Esophagus muscularis mucosa (tissue), 4 donors: ENCODE data around the gene MSI2. TPM values are rescaled to one million over a fixed set of nuclear protein-coding genes. Genes with fewer than 3 reads are reported as not detected.

Source experiments
- DNase-seq: peaks from one replicate; pipeline ENCODE4 v3.0.0-alpha.2; 2017; ENCODE audit errors: extremely low spot score
- H3K27ac ChIP-seq, 4 donors: fragments of 200-600 bp; sonication (generic); replicated peaks in 1 of 4; 1 replicate in 3 of 4; 2 replicates in 1 of 4; pipeline ENCODE4 v1.5.1; 2016 to 2019; ENCODE audit warnings: mild to moderate bottlenecking in 1 of 4
- H3K27me3 ChIP-seq, 4 donors: fragments of 200-600 bp; sonication (generic); one replicate each; pipeline versions ENCODE4 v1.5.1 to v1.6.0; 2016 to 2019
- H3K36me3 ChIP-seq, 4 donors: fragments of 200-600 bp; sonication (generic); one replicate each; pipeline ENCODE4 v1.5.1; 2016 to 2019
- H3K4me1 ChIP-seq, 4 donors: fragments of 200-600 bp; sonication (generic); one replicate each; pipeline ENCODE4 v1.5.1; 2016 to 2019
- H3K4me3 ChIP-seq, 4 donors: fragments of 200-600 bp; sonication (generic); 1 replicate in 2 of 4; 2 replicates in 2 of 4; pipeline ENCODE4 v1.5.1; 2016 to 2019; ENCODE audit warnings: mild to moderate bottlenecking in 4 of 4, moderate library complexity in 1 of 4
- H3K9me3 ChIP-seq, 4 donors: fragments of 200-600 bp; sonication (generic); 1 replicate in 3 of 4; 2 replicates in 1 of 4; pipeline ENCODE4 v1.5.1; 2016 to 2019
- EP300 ChIP-seq: sonication (generic); formaldehyde crosslinking; IDR thresholded peaks from one replicate; pipeline ENCODE4 v1.6.1; 2017; ENCODE audit warnings: antibody characterized with exemption
- POLR2A ChIP-seq: fragments of 450-650 bp; IDR thresholded peaks from one replicate; pipeline ENCODE4 v1.6.1; 2017; ENCODE audit warnings: antibody characterized with exemption, moderate library complexity, mild to moderate bottlenecking, low read depth
- POLR2AphosphoS5 ChIP-seq, 2 donors: sonication (generic); formaldehyde crosslinking; IDR thresholded peaks; one replicate each; pipeline ENCODE4 v1.6.1; 2017; ENCODE audit warnings: antibody characterized with exemption in 2 of 2
- WGBS: methylation state at CpG from one replicate; pipeline ENCODE4 v1.1.5; 2018; 5-methylcytosine and 5-hydroxymethylcytosine counted together
- intact Hi-C: fragments of 100-400 bp; cut with DNase I; formaldehyde crosslinking; loops from one replicate; pipeline ENCODE4 v1.15.1; 2023
- total RNA-seq, 4 donors: library from RNA; depleted of rRNA; stranded (reverse); fragments of >200 nt; gene quantifications; one replicate each; pipeline versions ENCODE4 v1.1.0 to v1.2.1, GENCODE V29; 2016
- TF ChIP-seq, protein P1 (sequence below), 3 experiments: fragments of 200-600 bp in 2 of 3; fragments of 450-650 bp in 1 of 3; sonication (generic) in 2 of 3; IDR thresholded peaks; one replicate each; pipeline ENCODE4 v1.5.1; 2017 to 2019; ENCODE audit warnings: antibody characterized with exemption in 3 of 3, mild to moderate bottlenecking in 2 of 3, moderate library complexity in 1 of 3

Gene MSI2
- total RNA-seq, 4 donors from 2014 or later, result 28.8 to 39.0 (median 29.6) TPM

DNA sequence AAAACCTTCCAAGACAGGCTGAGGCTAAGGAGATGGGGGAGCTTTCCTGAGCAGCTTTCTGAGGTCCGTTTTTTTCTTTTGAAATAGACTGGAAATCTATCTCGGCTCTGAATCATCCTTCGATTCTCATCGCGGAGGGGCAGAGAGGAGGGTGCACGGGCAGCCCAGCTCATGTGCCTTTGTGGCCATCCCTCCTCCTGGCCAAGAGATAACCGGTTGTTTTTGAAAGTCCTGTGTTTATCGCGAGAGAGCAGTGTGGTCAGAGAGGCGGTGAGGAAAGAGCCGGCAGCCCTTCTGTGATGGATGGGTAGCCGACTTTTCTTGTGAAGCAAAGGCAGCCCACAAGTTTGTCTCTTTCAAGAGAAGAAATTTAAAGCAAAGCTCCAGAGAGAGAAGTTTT, 297.2 kb downstream of the MSI2 start:
- Histone ChIP-seq H3K9me3 (no peaks in the 10 kb centered on the region), H3K4me1 (peaks cover 22 to 48% (median 44%) of the 10 kb centered on the region in 4 donors), H3K27me3 (no peaks in the 10 kb centered on the region), H3K36me3 (no peaks in the 10 kb centered on the region), H3K27ac (peak overlapping the region in 1 of 4 donors; percentile 8), H3K4me3 (no peak overlapping the region)
- intact Hi-C loops, result no loop called here
- 52% methylated on average over 12 of the region's 12 CpGs for WGBS
- TF ChIP-seq EP300 (no peak), POLR2A (no peak), POLR2AphosphoS5 (IDR thresholded peaks at IDR 0.05) (no peak)
- TF ChIP-seq, protein P1, sequence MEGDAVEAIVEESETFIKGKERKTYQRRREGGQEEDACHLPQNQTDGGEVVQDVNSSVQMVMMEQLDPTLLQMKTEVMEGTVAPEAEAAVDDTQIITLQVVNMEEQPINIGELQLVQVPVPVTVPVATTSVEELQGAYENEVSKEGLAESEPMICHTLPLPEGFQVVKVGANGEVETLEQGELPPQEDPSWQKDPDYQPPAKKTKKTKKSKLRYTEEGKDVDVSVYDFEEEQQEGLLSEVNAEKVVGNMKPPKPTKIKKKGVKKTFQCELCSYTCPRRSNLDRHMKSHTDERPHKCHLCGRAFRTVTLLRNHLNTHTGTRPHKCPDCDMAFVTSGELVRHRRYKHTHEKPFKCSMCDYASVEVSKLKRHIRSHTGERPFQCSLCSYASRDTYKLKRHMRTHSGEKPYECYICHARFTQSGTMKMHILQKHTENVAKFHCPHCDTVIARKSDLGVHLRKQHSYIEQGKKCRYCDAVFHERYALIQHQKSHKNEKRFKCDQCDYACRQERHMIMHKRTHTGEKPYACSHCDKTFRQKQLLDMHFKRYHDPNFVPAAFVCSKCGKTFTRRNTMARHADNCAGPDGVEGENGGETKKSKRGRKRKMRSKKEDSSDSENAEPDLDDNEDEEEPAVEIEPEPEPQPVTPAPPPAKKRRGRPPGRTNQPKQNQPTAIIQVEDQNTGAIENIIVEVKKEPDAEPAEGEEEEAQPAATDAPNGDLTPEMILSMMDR (IDR thresholded peaks at IDR 0.05), result no peak
- DNase-seq, result no peak

DNA sequence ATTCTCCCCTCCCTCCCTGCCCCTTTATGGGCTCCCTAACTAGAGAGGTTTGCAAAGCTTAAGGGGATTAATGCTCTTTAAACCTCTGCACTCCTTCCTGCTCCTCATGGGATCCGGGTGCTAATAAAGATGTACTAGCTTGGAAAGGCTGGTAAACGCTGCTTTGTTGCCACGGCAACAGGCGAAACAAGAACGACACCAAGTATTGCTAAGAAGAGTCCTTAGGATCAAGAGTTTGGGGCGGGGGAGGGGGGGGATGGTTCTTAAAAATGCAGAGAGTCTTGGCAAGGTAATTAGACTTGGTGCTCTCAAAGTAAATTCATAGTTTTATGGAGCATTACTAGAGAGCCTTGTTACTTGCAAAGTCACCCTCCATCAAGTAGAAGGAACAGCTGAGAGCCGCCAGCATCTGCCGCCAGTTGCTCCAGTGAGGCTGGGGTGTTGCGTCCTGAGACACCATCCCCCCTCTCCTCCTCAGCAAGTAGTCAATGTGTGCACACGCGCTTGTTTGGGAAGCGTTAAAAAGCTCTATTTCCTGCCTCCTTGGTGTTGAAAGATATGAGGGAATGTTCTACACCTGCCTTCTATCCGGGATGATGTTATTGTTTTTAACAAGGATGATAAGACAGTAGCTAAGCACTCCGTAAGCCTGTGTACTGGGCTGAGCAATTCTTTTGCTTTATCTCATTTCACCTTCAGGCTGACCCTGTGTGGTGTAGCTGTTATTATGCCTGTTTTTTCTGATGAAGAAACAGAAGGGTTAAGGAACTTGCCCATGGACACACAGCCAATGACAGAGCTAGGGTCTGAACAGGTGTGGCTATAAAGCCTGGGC, 297.9 kb downstream of the MSI2 start:
- 51% methylated on average over 14 of the region's 14 CpGs for WGBS

DNA sequence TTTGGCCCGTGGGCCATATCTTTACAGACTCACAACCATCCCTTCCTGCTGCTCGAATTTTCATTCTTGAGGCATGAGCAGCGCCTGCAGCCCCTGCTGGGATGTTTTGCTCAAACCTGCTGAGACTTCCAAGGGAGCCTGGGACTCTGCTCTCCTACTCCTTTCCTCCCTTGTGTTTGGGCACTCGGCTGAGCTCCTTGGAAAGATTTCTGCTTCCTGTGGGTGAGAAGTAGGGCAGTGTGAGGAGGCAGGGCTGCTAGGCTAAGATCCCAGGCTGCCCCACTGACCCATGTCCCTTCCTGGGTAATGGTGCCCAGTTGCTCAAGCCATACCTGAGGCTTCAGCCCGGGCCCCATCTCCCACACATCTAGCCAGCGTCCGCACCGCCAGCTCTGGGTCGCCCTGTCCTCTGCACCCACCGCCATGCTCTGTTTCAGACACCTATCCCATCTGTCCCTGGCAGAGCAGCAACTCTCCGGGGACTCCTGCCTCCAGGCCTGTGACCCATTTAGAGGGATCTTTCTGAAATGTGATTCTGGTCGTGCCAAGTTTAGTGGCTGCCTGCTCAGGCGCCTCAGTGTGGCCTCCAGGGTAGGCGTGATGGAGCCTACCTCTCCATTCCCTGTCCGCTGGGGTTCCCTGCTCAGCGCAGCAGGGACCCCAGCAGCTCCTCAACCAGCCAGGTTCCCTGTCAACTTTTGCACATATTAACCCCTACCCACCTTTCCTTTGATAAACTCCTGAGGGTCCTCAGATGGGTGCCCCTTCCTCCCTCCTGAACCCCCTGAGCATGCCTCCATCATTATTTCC, 298.7 kb downstream of the MSI2 start:
- Histone ChIP-seq H3K4me1 (peaks cover 22 to 48% (median 43%) of the 10 kb centered on the region in 4 donors), H3K4me3 (no peak overlapping the region), H3K27me3 (no peaks in the 10 kb centered on the region), H3K36me3 (no peaks in the 10 kb centered on the region), H3K9me3 (no peaks in the 10 kb centered on the region), H3K27ac (no peak overlapping the region)
- 94% methylated on average over 15 of the region's 16 CpGs for WGBS
- intact Hi-C loops, result no loop called here
- TF ChIP-seq POLR2A (no peak), POLR2AphosphoS5 (IDR thresholded peaks at IDR 0.05) (no peak), EP300 (no peak)
- TF ChIP-seq, protein P1 (IDR thresholded peaks at IDR 0.05), result no peak
- DNase-seq, result no peak

More for the DNA sequence above, 297.9 kb downstream of the MSI2 start:
- no peak for DNase-seq
- intact Hi-C loops, result no loop called here
- peak overlapping the region in 1 of 4 donors; percentile 8 for H3K27ac ChIP-seq
- H3K27me3 ChIP-seq, result no peaks in the 10 kb centered on the region
- H3K9me3 ChIP-seq, result no peaks in the 10 kb centered on the region
- H3K36me3 ChIP-seq, result no peaks in the 10 kb centered on the region
- TF ChIP-seq POLR2AphosphoS5 (IDR thresholded peaks at IDR 0.05) (no peak), POLR2A (no peak), EP300 (no peak)
- TF ChIP-seq, protein P1 (IDR thresholded peaks at IDR 0.05), result no peak
- no peak overlapping the region for H3K4me3 ChIP-seq
- peaks cover 22 to 48% (median 43%) of the 10 kb centered on the region in 4 donors for H3K4me1 ChIP-seq

DNA sequence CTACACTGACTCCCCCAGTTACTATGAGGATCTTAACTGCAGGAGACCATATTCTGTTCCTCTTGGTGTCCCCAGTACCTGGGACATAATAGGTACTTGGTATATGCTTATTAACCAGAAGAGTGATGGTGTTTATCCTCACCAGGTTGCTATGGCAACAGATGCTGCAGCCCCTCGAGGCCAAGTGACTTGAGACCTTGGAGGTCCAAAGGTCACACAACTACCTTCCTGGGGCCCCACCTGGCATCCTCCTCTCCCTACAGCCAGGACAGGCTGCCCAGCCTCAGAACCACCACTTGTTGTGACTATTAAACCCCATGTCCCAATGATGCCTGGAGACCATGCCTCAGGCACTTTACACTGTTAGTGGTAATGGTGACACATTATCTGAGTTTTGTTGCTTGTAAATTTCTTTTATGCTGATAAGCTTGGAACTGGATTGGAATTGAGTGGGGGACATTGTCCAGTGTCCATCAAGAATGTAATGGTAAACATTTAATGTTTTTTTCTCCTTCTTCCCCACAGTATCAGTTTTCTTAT, 299.4 kb downstream of the MSI2 start:
- Histone ChIP-seq H3K27ac (no peak overlapping the region), H3K27me3 (no peaks in the 10 kb centered on the region), H3K4me3 (no peak overlapping the region), H3K4me1 (peaks cover 22 to 45% (median 43%) of the 10 kb centered on the region in 4 donors), H3K9me3 (no peaks in the 10 kb centered on the region), H3K36me3 (no peaks in the 10 kb centered on the region)
- no peak for DNase-seq
- WGBS, result 80% methylated on average over 1 of the region's 1 CpG
- TF ChIP-seq POLR2A (no peak), POLR2AphosphoS5 (IDR thresholded peaks at IDR 0.05) (no peak), EP300 (no peak)
- TF ChIP-seq, protein P1 (IDR thresholded peaks at IDR 0.05), result no peak
- intact Hi-C loops, result no loop called here
